HG02981 (cell line): Measurements from ENCODE around the gene DACT2.
"Not testable (repeated sequence)": the region's sequence is repeated elsewhere in the genome, so short reads cannot be mapped to it uniquely, and the experiment has no call there.

ENCODE experiments used
- ATAC-seq: cut with Tn5 transposase; IDR thresholded peaks from one replicate; pipeline ENCODE4 v1.9.1; 2021; ENCODE audit warnings: mild to moderate bottlenecking, moderate library complexity; ENCODE audit not compliant: unreplicated experiment

The DACT2 gene

GRCh38 chr6:168305096-168305749 lies 14.4 kb downstream of the DACT2 start:
- ATAC-seq: no peak

GRCh38 chr6:168304752-168305015 lies 14.9 kb downstream of the DACT2 start:
- ATAC-seq: no peak

- ATAC-seq: no peak
Measured at GRCh38 chr6:168303982-168304751, 15.4 kb downstream of the DACT2 start.

- no peak for ATAC-seq
Measured at GRCh38 chr6:168302534-168302933, 17.0 kb downstream of the DACT2 start.

- no peak for ATAC-seq
Measured at GRCh38 chr6:168301648-168302398, 17.8 kb downstream of the DACT2 start.

- ATAC-seq: no peak
Measured at GRCh38 chr6:168300975-168301647, 18.5 kb downstream of the DACT2 start.

GRCh38 chr6:168299541-168300511 lies 19.8 kb downstream of the DACT2 start:
- no peak for ATAC-seq

GRCh38 chr6:168297643-168298042 lies 21.9 kb downstream of the DACT2 start:
- ATAC-seq: no peak

GRCh38 chr6:168294901-168295300 lies 24.7 kb downstream of the DACT2 start:
- ATAC-seq: no peak

- no peak for ATAC-seq
Measured at GRCh38 chr6:168293636-168294530, 25.7 kb downstream of the DACT2 start.

- ATAC-seq: no peak
Measured at GRCh38 chr6:168292826-168293225, 26.8 kb downstream of the DACT2 start.

- no peak for ATAC-seq
Measured at GRCh38 chr6:168291450-168291849, 28.1 kb downstream of the DACT2 start.

GRCh38 chr6:168290095-168290494 lies 29.5 kb downstream of the DACT2 start:
- ATAC-seq: no peak

GRCh38 chr6:168289571-168289962 lies 30.0 kb downstream of the DACT2 start:
- no peak for ATAC-seq

GRCh38 chr6:168288781-168289570 lies 30.6 kb downstream of the DACT2 start:
- ATAC-seq: no peak

- ATAC-seq: not testable (repeated sequence)
Measured at GRCh38 chr6:168287460-168287859, 32.1 kb downstream of the DACT2 start.

GRCh38 chr6:168286771-168287446 lies 32.7 kb downstream of the DACT2 start:
- not testable (repeated sequence) for ATAC-seq

- no peak for ATAC-seq
Measured at GRCh38 chr6:168286116-168286515, 33.5 kb downstream of the DACT2 start.
